DLD1 (cell line): ENCODE results near the gene MITF.

ENCODE experiments used
- in situ Hi-C: cut with HindIII; loops from 2 replicates; pipeline ENCODE4 v1.10.0; 2017; ENCODE audit warnings: low sequenced_read_pairs

The MITF gene, protein sequence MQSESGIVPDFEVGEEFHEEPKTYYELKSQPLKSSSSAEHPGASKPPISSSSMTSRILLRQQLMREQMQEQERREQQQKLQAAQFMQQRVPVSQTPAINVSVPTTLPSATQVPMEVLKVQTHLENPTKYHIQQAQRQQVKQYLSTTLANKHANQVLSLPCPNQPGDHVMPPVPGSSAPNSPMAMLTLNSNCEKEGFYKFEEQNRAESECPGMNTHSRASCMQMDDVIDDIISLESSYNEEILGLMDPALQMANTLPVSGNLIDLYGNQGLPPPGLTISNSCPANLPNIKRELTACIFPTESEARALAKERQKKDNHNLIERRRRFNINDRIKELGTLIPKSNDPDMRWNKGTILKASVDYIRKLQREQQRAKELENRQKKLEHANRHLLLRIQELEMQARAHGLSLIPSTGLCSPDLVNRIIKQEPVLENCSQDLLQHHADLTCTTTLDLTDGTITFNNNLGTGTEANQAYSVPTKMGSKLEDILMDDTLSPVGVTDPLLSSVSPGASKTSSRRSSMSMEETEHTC

GRCh38 chr3:69739204-69740102 lies at the start of gene MITF:
Gene MITF (plus strand): TSS chr3:69739464. CDS start chr3:69739598, 134 bp downstream.
- in situ Hi-C loops = no loop called here

GRCh38 chr3:69691860-69692259 lies 47.4 kb upstream of the MITF start:
- in situ Hi-C loops = loop anchor here (25.0 kb wide), 1 partner anchor 245 kb away; no protein-coding TSS in a partner anchor

GRCh38 chr3:69692761-69693160 lies 46.5 kb upstream of the MITF start:
- in situ Hi-C loops = loop anchor here (25.0 kb wide), 1 partner anchor 245 kb away; no protein-coding TSS in a partner anchor

GRCh38 chr3:69695443-69695842 lies 43.8 kb upstream of the MITF start:
- in situ Hi-C loops = loop anchor here (25.0 kb wide), 1 partner anchor 242 kb away; no protein-coding TSS in a partner anchor

GRCh38 chr3:69695933-69696332 lies 43.3 kb upstream of the MITF start:
- in situ Hi-C loops = loop anchor here (25.0 kb wide), 1 partner anchor 241 kb away; no protein-coding TSS in a partner anchor

- in situ Hi-C loops = loop anchor here (25.0 kb wide), 1 partner anchor 241 kb away; no protein-coding TSS in a partner anchor
Measured at GRCh38 chr3:69696367-69696766, 42.9 kb upstream of the MITF start.

GRCh38 chr3:69697381-69697780 lies 41.9 kb upstream of the MITF start:
- in situ Hi-C loops = loop anchor here (25.0 kb wide), 1 partner anchor 240 kb away; no protein-coding TSS in a partner anchor

GRCh38 chr3:69698728-69699127 lies 40.5 kb upstream of the MITF start:
- in situ Hi-C loops = loop anchor here (25.0 kb wide), 1 partner anchor 239 kb away; no protein-coding TSS in a partner anchor

DNA sequence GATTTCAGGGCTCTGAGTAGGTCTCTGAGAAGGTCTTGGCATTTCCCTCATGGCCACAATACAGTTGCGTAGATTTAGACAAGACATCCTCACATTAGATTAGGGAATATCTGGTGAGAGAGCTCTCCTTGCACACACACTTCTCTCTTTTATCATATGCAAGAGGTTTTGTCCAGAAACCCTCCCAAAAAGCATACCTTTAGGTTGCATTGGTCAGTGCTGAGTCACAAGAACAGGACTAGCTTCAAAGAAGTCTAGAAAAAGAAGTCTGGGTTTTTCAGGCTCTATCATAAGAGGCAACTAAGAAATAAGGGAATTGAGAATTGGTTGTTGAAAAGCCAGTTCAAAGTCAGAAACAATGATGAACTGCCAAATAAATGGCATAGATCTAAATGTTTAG lies 40.1 kb upstream of the MITF start:
- in situ Hi-C loops = loop anchor here (25.0 kb wide), 1 partner anchor 238 kb away; no protein-coding TSS in a partner anchor

DNA sequence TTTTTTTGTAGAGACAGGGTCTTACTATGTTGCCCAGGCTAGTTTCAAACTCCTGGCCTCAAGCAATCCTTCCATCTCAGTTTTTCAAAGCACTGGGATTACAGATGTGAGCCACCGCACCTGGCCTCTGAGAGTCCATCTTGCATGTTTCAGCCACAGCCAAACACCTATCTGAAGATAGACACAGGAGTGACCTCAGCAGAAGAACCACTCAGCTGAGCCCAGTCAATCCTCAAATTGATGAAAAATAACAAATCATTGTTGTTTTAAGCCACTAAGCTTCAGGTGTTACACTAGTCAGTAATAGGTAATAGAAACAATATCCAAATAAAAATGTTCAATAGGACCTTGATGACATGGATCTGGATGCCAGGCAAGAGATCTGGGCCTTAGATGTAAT lies 38.3 kb upstream of the MITF start:
- in situ Hi-C loops = no loop called here

GRCh38 chr3:69710153-69710977 lies 28.9 kb upstream of the MITF start:
- in situ Hi-C loops = no loop called here

DNA sequence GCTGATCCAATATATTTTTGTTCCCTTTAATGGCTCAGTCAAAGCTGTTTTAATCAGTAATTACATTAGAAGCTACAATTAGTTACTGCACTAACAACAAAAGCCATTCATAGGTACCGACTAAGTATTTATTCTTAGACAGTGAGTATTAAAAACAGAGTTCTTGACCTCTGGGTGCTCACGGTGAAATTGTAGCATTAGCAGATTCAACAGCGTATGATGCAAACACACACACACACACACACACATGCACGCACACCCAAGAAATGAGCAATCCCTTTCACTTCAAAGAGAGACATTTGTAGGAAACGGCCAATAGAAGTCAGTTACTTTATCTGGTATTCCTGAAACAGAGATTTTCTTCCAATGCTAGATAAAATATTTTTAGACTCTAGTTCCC lies 27.0 kb upstream of the MITF start:
- in situ Hi-C loops = no loop called here

GRCh38 chr3:69712933-69713332 lies 26.3 kb upstream of the MITF start:
- in situ Hi-C loops = no loop called here

DNA sequence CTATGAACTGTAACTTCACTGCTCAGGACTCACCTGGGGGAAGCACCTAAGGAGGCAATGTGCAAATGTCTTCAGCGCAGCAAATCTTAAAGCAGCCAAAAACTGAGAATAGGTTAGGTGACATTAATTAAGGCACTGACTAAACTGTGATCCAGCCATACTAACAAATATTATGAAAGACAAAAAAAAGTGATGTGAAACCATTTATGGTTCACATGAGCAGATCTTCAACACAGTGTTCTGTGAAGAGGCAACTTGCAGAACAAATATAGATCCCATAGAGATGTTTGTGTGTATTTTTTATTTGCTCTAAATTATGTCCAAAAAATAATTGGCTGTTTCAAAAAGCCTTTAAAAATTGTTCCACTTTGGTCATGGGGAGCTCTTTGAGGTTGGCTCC lies 24.1 kb upstream of the MITF start:
- in situ Hi-C loops = no loop called here

- in situ Hi-C loops = no loop called here
Measured at GRCh38 chr3:69716119-69716518, 23.1 kb upstream of the MITF start.

- in situ Hi-C loops = no loop called here
Measured at GRCh38 chr3:69718866-69719586, 20.2 kb upstream of the MITF start.

DNA sequence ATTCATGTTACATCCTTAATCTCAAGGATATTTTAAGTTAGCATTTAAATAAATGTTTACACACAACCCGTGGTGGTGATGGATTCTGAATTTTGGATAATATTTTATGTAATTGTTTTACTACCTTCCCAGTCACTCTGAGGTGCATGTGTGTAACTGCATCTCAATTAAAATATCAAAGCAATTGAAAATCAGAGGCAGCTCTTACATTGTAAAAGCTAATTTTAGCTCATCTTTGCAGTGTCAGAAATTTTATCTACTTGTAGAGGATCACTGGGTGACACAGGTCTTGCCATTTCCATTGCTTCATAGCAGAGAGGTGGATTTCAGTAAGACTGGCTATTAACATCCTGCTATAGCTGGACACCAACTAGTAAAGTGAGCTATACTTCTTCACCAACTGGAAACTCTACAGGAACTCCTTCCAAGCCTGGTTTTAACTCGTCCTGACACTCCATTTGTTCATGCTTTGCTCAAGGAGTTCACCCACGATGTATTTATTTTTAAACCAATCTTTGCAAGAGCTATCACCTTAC lies 19.6 kb upstream of the MITF start:
- in situ Hi-C loops = no loop called here

GRCh38 chr3:69720824-69721223 lies 18.4 kb upstream of the MITF start:
- in situ Hi-C loops = no loop called here

DNA sequence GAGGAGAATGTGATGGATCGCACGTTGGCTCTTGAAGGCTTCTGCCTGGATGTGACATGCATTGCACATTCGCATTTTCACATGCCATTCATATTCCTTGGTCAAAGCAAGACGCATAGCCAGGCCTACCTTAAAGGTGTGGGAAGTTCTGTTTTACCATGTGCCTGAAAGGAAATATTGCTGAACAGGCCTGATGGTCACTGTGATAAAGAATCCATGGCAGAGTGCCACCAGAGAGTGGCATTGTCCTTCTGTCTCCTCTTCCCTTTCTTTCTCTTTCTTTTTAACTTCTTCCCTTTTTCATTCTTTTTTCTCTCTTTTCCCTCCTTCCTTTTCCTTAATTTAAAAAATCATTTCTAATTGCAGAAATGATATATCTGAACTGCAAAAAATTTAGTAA lies 15.9 kb upstream of the MITF start:
- in situ Hi-C loops = no loop called here
